Measurements from ENCODE around the gene MEIS3.
"Not testable (repeated sequence)": the region's sequence is repeated elsewhere in the genome, so short reads cannot be mapped to it uniquely, and the experiment has no call there.

MEIS3 gene

DNA sequence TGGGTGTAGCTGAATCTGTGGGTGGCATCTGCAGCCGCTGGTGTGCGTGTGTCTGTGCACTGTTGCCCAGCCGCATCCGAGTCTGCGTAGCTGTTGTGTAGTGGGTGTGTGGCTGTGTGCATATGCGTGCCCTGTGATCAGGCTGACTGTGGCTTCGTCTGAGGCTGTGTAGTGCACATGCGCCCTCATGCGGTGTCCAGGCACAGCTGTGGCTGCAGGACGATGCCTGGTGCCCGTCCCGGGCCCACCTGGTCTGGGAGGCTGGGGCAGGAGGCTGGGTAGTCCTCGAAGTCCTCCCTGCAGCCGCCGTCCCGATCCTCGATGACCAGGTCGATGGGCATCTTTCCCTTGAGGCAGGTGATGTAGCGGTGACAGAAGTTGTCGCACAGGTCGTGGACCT lies 4.9 kb downstream of the MEIS3 start:
- DNase-seq = peak; percentile 38

DNA sequence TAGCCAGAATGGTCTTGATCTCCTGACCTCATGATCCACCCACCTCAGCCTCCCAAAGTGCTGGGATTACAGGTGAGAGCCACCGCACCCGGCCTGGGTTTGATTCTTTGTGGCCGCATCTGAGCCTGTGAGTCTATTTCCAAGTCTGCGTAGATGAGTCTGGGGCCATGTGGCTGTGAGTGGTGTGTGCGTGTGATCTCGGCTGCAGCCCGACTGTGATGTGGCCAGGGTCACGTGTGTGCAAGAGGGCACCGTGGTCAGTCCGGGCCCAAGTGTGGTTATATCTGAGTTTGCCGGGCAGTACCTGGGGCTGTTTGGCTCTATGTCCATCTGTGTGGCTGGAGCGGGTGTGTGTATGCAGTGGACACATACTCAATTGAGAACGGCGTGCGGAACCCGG lies 5.4 kb downstream of the MEIS3 start:
- no peak for DNase-seq

DNA sequence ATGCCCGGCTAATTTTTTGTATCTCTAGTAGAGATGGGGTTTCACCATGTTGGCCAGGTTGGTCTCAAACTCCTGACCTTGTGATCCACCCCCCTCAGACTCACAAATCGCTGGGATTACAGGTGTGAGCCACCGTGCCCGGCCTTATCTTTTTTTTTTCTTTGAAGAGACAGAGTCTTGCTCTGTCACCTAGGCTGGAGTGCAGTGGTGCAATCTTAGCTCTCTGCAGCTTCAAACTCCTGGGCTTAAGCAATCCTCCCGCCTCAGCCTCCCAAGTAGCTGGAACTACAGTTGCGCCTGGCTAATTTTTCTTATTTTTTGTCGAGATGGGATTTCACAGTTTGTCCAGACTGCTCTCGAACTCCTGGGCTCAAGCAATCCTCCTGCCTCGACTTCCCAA lies 7.6 kb downstream of the MEIS3 start:
- not testable (repeated sequence) for DNase-seq

DNA sequence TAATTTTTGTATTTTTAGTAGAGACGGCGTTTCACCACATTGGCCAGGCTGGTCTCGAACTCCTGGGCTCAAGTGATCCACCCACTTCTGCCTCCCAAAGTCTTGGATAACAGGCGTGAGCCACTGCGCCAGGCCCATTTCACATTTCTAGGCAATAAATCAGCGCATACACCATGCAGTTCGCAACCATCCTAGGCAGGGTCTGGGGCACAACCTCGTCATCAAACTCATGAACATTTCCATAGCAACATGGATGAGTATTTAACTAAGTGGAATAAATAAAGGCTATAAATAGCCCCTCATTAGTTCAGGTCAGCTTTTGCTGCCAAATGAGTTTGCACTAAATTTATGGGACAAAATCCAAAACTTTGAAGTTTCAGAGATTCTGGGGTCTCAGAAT lies 8.2 kb downstream of the MEIS3 start:
- DNase-seq = no peak

DNA sequence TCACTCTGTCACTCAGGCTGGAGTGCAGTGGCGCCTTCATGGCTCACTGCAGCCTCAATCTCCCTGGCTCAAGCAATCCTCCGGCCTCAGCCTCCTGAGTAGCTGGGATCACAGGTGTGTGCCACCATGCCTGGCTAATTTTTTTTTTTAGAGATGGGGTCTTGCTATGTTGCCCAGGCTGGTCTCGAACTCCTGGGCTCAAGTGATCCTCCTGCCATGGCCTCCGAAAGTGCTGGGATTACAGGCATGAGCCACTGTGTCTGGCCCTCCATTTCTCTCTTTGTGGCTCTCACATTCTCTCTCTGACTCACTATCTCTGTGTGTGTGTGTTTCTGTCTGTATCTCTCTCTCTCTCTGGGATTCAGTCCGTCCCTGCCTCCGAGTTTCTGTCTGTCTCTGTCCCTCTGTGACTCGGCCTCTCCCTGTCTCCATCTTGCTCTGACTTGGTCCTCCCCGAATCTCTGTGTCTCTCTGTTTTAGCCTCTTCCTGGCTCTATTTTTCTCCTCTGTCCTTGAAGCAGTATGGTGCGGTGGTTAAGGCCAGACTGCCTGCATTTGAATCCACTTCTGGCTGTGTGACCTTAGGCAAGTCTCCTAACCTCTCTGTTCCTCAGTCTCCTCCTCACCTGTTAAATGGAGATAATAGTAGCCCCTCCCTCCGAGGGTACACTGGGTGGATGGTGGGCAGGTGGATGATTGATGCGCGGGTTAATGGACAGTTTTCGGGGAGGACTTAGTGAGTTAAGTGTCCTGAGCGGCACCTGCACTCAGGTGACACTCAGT lies 11.0 kb downstream of the MEIS3 start:
- no peak for DNase-seq

DNA sequence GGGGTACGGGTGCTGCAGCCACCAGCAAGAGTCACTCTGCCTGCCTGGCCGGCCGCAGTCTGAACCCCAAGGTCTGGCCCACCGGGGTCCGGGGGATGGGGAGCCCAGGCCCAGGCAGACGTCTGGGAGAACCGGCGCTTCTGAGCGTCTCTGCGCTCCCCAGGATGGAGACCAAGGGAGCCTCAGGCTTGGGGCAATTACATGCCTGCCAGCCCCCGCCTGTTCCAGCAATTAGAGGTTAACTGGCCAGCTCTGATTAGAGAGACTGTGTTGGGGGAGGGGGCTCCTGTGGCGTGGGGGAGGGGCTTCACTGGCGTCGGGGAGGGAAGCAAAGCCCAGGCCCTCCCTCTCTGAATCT lies 11.9 kb downstream of the MEIS3 start:
- DNase-seq = no peak

DNA sequence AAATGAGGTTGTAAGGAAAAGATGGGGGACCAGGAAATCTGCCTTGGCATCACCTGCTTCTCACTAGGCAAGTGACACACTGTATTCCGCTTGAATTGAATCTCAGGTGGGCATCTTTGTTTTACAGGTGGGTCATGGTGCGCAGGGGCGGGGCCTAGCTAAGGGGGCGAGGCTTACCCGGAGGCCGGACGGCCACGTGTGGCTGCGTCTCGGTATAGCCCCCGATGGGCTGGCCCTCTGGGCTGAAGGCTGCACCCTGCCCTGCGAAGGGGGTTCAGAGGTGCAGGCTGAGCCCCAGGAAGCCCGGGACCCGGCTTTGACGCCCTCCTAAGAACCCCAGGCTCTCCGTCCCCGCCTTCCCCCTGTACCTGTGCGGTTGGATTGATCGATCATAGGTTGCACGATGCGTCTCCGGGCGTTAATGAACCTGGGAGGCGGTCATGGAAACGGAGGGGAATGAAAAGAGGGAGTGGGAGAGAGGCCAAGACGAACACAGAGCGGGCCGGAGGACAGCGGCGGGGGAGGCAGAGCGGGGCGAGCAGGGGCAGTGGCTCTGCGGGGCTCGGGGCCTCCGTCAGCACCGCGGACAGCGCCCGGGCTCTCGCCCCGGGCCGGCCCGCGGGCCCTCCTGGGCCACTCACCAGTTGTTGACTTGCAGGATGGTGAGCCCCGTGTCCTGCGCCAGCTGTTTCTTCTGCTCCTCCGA lies 12.5 kb downstream of the MEIS3 start:
- DNase-seq = no peak

DNA sequence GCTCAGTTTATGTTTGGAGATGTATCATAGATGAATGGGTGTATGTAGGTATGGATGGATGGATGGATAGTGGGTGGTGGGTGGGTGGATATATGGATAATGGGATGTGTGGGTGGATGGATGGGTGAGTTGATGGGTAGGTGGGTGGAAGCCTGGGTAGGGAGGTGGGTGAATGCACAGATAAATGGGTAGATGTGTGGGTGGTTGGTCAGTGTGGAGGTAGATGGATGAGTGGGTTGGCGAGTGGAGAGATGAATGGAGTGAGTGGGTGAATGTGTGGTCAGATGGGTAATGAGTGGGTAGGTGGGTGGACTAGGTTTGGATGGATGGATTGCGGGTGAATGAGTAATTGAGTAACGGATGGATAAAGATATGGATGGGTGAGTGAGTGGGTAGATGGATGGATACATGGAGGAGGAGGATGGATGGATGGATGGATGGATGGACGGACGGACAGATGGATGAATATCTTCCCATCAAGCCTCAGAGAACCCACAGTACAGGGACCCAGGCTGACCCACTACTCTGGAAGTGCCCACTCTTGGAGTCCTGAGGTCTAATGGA lies 13.4 kb downstream of the MEIS3 start:
- no peak for DNase-seq

DNA sequence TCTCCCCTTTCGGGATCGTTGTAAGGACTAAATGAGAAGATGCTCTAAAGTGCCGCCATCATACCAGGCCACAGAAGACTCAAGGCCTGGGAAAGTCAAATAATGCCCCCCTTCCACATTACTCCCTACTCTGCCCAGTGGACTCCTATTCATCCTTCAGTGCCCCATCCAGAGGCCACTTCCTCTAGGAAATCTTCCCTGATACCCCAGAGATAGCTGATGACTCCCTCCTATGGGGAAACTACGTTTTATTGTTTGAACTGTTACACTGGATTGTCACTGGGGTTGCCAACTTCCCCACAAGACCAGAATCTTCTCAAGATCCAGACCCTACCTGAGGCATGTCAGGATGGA lies 14.2 kb downstream of the MEIS3 start:
- no peak for DNase-seq

DNA sequence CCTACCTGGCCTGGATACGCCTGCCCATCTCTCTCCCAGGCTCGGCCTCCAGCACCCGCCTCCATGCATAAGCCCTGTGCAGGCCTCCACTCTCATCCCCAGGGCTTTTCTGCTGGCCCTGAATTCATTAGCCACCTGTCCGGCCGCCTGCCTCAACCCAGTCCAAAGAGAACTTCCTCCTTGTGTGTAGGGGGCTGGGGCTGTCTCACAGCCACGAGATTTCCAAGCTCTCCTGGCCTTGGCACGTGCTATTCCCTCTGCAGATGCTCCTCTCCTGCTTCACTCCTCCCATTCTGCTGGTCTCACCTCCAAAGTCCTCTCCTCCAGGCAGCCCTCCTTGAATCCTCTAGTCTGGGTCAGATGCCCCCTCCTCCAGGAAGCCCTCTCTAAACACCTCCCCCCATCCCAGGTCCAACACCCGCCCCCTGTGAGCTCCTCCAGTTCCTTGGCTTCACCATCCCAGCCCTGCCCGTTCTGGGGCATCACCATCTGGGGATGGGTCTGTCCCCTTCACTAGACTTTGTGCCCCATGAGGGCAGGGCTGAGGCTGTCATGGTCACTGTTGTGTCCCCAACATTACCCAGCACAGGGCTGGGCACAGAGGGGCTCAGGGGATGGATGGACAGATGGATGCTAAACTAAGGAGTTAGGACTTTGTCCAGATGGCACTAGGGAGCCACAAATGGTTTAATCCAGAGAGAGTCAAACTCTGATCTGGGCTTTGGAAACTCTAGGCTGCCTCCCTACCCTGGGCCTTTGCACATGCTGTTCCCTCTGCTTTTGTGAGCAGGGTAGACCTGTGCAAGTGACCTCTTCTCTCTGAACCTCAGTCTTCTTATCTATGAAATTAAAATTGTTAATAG lies 14.8 kb downstream of the MEIS3 start:
- DNase-seq = no peak

DNA sequence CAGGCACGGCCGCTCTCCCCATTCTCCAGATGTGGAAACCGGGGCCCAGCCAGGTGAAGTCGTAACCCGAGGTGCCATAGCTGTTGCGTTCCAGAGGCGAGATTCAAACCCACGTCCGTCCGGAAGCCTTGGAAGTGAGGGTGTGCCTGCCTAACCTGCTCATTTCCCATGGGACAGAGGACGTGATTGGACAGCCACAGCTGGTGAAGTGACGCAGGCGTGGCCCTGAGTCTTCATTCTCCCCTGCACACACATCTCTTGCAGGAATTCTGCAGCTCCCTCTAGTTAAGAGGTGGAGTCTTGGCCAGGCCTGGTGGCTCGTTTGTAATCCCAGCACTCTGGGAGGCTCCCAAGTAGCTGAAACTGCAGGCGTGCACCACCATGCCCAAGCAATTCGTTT lies 16.8 kb downstream of the MEIS3 start:
- DNase-seq = no peak

DNA sequence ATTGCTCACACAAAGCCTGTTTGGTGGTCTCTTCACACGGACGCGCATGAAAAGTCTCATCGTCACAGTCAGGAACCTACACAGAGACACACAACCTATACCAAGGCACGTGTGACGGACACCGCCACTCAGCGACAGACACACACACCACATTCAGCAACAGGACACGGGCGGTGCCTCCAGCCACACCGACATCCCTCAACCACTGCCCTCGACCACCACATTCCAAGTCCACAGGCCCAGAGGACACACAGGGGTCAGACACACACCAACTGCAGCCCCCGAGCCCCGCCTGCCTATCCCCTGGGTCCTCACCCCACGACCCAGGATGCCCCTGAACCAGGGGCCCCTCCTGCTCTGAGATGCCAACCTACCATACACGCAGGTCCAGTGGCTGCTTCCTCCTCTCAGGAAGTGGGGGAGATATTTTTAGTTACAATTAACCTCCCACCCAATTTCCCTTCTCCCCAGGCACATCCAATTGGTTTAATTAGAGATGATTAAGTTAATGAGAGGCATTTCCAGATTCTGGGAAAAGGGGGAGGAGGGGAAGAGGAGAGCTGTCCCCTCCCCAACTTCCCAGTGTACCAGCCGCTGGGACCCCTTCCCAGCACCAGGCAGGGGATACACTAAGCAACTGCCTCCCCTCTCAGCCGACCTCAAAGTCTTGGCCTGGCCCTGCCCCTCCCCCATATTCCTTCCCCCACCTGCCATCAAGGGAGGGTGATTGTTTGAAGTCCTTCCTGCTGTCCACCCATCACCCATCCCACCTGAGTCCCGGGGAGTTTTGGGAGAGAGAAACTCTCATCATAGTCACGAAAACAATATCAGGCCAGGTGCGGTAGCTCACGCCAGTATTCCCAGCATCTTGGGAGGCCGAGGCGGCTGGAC lies 20.4 kb downstream of the MEIS3 start:
- DNase-seq = no peak

DNA sequence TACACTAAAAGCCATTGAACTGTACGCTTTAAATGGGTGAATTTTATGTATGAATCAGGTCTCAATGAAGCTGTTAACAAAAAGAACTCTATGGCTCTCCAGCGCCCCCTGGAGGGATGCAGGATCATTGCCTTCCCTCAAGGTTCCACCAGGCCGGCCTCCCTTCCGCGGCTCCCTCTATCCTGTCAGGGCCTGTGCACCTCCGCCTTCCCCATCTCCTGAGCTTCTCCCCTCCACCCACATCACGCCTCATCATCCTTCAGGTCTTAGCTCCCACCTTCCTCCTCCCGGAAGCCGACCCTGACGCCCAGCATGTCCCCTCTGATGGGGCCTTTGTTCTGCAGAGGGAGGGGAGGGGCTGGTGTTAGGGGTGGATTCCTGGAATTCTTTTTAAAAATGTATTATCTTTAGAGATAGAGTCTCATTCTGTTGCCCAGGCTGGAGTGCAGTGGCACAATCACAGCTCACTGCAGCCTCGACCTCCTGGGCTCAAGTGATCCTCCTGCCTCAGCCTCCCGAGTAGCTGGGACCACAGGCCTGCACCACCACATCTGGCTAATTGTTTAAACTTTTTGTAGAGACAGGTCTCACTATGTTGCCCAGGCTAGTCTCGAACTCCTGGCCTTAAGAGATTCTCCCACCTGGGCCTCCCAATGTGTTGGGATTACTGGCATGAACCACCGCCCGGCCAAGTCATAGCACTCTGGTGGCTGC lies 27.7 kb downstream of the MEIS3 start:
- peak; percentile 21 for DNase-seq

DNA sequence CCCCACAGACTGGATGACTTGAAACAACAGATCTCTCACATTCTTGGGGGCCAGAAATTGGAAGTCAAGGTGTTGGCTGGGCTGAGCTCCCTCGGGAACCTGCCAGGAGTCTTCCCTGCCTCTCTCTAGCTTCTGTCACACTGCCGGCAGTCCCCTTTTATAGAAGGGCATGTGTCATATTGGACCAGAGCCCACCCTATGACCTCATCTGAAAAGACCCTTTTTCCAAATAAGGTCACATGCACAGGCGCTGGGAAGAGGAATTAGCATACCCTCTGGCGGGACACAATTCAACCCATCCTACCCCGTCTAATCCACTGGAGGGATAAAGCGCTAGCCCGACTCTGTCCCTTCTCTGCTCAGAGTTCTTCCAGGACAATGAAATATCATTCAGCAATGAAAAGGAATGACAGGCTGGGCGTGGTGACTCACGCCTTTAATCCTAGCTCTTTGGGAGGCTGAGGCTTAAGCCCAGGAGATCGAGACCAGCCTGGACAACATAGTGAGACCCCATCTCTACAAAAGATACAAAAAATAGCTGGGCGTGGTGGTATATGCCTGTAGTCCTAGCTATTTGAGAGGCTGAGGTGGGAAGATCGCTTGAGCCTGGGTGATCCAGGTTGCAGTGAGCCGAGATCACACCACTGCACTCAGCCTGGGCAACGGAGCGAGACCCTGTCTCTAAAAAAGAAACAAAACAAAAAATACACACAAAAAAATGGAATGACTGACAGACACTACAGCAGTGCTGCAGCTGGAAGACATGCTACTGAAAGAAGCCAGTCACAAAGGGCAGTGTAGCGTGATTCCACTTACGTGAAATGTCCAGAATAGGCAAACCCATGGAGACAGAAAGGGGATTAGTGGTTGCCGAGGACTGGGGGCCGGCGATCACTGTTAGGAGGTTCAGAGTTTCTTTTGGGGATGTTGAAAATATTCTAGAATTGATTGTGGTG lies 28.5 kb downstream of the MEIS3 start:
- DNase-seq = no peak

DNA sequence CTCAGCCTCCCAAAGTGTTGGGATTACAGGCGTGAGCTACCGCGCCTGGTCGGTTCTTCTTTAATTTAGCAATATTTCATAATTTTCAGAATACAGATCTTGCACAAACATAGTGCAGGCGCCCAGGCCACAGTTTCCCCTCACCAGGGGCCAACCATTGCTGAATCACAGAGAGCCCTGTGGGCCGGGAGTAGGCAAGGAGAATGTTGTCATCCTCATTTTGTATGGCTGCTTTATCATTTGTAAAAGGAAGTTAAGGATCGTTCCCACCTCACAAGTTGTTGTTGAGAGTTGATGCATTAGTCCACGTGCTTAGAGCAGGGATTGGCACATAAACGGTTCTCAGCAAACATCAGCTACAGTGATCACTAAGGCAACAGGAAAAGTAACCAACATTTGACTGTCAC lies 30.2 kb downstream of the MEIS3 start:
- no peak for DNase-seq

DNA sequence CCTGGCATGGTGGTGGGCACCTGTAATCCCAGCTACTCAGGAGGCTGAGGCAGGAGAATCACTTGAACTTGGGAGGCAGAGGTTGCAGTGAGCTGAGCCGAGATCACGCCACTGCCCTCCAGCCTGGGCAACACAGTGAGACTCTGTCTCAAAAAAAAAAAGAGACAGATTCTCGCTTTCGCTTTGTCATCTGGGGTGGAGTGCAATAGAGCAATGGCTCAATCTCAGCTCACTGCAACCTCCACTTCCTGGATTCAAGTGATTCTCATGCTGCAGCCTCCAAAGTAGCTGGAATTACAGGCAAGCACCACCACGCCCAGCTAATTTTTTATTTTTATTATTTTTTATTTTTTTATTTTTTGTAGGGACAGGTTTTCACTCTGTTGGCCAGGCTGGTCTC lies 30.6 kb downstream of the MEIS3 start:
- DNase-seq = not testable (repeated sequence)

DNA sequence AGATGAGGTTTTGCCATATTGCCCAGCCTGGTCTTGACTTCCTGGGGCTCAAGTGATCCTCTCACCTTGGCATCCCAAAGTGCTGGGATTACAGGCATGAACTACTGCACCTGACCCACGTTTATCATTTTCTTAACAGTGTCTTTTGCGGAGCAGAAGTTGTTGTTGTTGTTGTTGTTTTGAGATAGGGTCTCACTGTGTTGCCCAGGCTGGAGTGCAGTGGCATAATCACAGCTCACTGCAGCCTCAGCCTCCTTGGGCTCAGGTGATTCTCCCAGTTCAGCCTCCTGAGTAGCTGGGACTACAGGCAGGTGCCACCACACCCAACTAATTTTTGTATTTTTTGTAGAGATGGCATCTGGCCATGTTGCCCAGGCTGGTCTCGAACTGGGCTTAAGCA lies 31.7 kb downstream of the MEIS3 start:
- DNase-seq = not testable (repeated sequence)

DNA sequence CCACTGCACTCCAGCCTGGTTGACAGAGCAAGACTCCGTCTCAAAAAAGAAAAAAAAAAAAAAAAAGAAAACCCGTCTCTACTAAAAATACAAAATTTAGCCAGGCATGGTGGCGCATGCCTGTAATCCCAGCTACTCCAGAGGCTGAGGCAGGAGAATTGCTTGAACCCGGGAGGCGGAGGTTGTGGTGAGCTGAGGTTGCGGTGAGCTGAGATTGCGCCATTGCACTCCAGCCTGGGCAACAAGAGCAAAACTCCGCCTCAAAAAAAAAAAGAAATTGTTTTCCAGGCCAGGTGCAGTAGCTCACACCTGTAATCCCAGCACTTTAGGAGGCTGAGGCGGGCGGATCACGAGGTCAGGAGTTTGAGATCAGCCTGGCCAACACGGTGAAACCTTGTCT lies 32.7 kb downstream of the MEIS3 start:
- not testable (repeated sequence) for DNase-seq

DNA sequence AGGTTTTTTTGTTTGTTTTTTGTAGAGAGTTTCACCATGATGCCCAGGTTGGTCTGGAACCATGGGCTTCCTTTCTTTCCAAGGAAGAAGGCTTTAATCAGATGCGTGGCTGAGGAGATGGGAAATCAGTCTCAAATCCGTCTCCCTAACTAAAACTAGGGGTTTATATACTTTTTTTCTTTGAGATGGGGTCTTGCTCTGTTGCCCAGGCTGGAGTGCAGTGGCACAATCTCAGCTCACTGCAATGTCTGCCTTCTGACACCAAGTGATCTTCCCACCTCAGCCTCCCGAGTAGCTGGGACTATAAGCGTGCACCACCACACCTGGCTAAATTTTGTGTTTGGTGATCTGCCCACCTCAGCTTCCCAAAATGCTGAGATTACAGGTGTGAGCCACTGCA lies 34.8 kb downstream of the MEIS3 start:
- not testable (repeated sequence) for DNase-seq

DNA sequence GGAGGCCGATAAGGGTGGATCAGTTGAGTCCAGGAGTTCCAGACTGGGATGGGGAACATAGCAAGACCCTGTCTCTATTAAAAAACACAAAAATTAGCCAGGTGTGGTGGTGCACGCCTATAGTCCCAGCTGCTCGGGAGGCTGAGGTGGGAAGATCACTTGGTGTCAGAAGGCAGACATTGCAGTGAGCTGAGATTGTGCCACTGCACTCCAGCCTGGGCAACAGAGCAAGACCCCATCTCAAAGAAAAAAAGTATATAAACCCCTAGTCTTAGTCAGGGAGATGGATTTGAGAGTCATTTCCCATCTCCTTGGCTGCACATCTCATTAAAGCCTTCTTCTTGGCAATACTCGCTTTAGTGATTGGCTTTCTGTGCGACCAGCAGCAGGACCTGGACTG lies 35.4 kb downstream of the MEIS3 start:
- not testable (repeated sequence) for DNase-seq
